SK-N-SH treated with all-trans-retinoic acid at 6 μM for 48 hours (cell line): ENCODE data around the gene ODAD3.

Experiments used
- BACH2 ChIP-seq: fragments of 250-450 bp; sonication (Bioruptor Pico); IDR thresholded peaks from 2 replicates; pipeline ENCODE4 v1.9.0; 2021; ENCODE audit warnings: mild to moderate bottlenecking, borderline replicate concordance
- CSDC2 ChIP-seq: fragments of 250-450 bp; sonication (Bioruptor Pico); IDR thresholded peaks from 2 replicates; pipeline ENCODE4 v1.5.0; 2020; ENCODE audit warnings: mild to moderate bottlenecking, moderate library complexity
- CSRNP3 ChIP-seq: fragments of 250-450 bp; sonication (Bioruptor Pico); IDR thresholded peaks from 2 replicates; pipeline ENCODE4 v1.5.1; 2021; ENCODE audit warnings: mild to moderate bottlenecking, moderate library complexity
- OSR1 ChIP-seq: fragments of 250-450 bp; sonication (Bioruptor Pico); IDR thresholded peaks from 2 replicates; pipeline ENCODE4 v1.8.0; 2022; ENCODE audit warnings: moderate library complexity, mild to moderate bottlenecking, inconsistent platforms
- POU6F1 ChIP-seq: fragments of 250-450 bp; sonication (Bioruptor Pico); IDR thresholded peaks from 2 replicates; pipeline ENCODE4 v1.8.0; 2021; ENCODE audit warnings: low read depth, mild to moderate bottlenecking, moderate library complexity, borderline replicate concordance
- PPARA ChIP-seq: fragments of 250-450 bp; sonication (Bioruptor Pico); IDR thresholded peaks from 2 replicates; pipeline ENCODE4 v1.5.0; 2020; ENCODE audit warnings: mild to moderate bottlenecking, borderline replicate concordance
- TCF4 ChIP-seq: fragments of 250-450 bp; sonication (Bioruptor Pico); IDR thresholded peaks from 2 replicates; pipeline ENCODE4 v1.8.0; 2021; ENCODE audit warnings: mild to moderate bottlenecking, moderate library complexity, borderline replicate concordance
- ZC3H10 ChIP-seq: fragments of 250-450 bp; sonication (Bioruptor Pico); IDR thresholded peaks from 2 replicates; pipeline ENCODE4 v1.5.1; 2021; ENCODE audit warnings: mild to moderate bottlenecking, moderate library complexity
- ZFP3 ChIP-seq: fragments of 250-450 bp; sonication (Bioruptor Pico); IDR thresholded peaks from 2 replicates; pipeline ENCODE4 v1.5.0; 2020; ENCODE audit warnings: mild to moderate bottlenecking, moderate library complexity
- ZFP30 ChIP-seq: fragments of 450-650 bp; formaldehyde crosslinking; IDR thresholded peaks from 2 replicates; pipeline ENCODE4 v1.5.0; 2022; ENCODE audit warnings: mild to moderate bottlenecking, moderate library complexity
- ZNF70 ChIP-seq: fragments of 450-650 bp; formaldehyde crosslinking; IDR thresholded peaks from 2 replicates; pipeline ENCODE4 v1.5.0; 2020; ENCODE audit warnings: mild to moderate bottlenecking, moderate library complexity

GRCh38 chr19:11465600-11465999, 30.7 kb upstream of the ODAD3 start:
- no peak for TF ChIP-seq POU6F1
- TF ChIP-seq CSRNP3 = no peak
- TF ChIP-seq TCF4 (CRISPR knock-in tag) = no peak
- no peak for TF ChIP-seq PPARA
- no peak for TF ChIP-seq ZNF70 (CRISPR knock-in tag)
- TF ChIP-seq ZC3H10 = no peak
- TF ChIP-seq ZFP3 (CRISPR knock-in tag) = no peak
- no peak for TF ChIP-seq ZFP30
- no peak for TF ChIP-seq BACH2 (CRISPR knock-in tag)
- TF ChIP-seq OSR1 (CRISPR knock-in tag) = no peak
- TF ChIP-seq CSDC2 (CRISPR knock-in tag) = no peak
